ENCODE data around the gene UCN. TPM values are rescaled to one million over a fixed set of nuclear protein-coding genes. Genes with fewer than 3 reads are reported as not detected.

Gene UCN
- total RNA-seq, 1 experiment from 2014 or later, result 0.32 TPM

- peaks cover 5% of the 10 kb centered on the region; the same call in 1 of the 2 replicates for H3K4me1 ChIP-seq
- peak overlapping the region; percentile 46 for H3K4me3 ChIP-seq
- peaks cover 35% of the 10 kb centered on the region for H3K27me3 ChIP-seq
Observed at GRCh38 chr2:27264253-27264752, 43.9 kb downstream of the UCN start.

GRCh38 chr2:27263287-27264252 lies 44.7 kb downstream of the UCN start:
- no peak overlapping the region for H3K27ac ChIP-seq
- peak in 1 of 2 experiments; percentile 31 for DNase-seq
- H3K27me3 ChIP-seq, result peaks cover 35% of the 10 kb centered on the region
- H3K4me3 ChIP-seq, result peak overlapping the region; percentile 69
- peaks cover 5% of the 10 kb centered on the region; the same call in 1 of the 2 replicates for H3K4me1 ChIP-seq
- no peaks in the 10 kb centered on the region for H3K36me3 ChIP-seq
- no peaks in the 10 kb centered on the region for H3K9me3 ChIP-seq (replicated peaks)

More at GRCh38 chr2:27264253-27264752, 43.9 kb downstream of the UCN start:
- Histone ChIP-seq H3K27ac (no peak overlapping the region), H3K36me3 (no peaks in the 10 kb centered on the region), H3K9me3 (replicated peaks) (no peaks in the 10 kb centered on the region)
- no peak for DNase-seq

DNA sequence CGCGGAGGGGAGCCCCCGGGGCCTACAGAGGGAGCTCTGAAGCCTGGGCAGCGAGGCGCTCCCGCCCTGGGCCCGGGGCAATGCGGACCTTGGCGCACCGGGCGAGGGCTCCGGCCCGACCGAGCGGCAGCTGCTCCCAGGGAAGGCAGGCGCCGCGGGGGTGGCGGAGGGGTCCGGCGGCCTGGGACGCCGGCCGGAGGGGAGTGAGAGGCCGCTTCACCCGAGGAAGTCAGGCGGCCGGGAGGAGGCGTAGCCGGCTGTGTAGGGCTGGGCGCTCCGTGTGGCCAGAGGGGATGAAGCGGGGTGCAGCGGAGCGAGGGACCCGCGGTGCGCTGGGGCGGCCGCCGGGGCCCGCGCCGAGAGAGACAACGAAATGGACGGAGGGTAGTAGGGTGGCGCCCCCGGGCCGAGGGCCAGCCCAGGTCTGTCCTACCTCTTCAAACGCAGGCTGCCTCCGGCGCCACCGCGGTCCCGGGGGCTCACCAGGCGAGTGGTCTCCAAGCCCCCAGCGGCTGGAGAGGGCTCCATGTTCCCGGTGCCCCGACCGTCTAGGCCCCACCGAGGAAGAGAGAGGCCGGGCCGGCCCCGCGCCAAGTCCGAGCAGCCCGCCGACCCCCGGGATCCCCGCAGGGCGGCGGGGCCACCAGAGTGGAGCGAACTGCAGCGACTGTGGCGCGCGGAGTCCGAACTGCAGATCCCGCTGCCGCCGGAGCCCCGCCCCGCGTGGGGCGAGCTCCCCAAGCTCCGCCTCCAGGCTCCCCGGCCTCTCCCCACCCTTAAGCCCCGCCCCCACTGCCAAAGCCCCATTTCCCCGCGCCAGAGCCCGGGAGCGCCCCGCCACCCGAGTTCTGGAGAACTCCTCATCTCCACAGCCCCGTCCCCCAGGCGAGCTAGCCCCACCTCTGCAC lies 45.6 kb downstream of the UCN start, which contains the start of gene SLC30A3:
Gene SLC30A3 (minus strand): TSS at position 669 of the 908 bp plus-strand sequence. CDS start 141 bp downstream, at position 528.
- Histone ChIP-seq H3K27ac (no peak within 1 kb of the TSS), H3K9me3 (replicated peaks) (no peaks in the 10 kb centered on the region), H3K4me1 (peaks cover 5% of the 10 kb centered on the region; the same call in 1 of the 2 replicates), H3K36me3 (no peaks in the 10 kb centered on the region), H3K4me3 (peak within 1 kb of the TSS; percentile 69), H3K27me3 (peaks cover 35% of the 10 kb centered on the region)
- peak; percentile 85 to 91 for DNase-seq

- Histone ChIP-seq H3K36me3 (no peaks in the 10 kb centered on the region), H3K9me3 (replicated peaks) (no peaks in the 10 kb centered on the region), H3K4me3 (peak overlapping the region; percentile 69), H3K4me1 (peaks cover 5% of the 10 kb centered on the region; the same call in 1 of the 2 replicates), H3K27ac (no peak overlapping the region), H3K27me3 (peaks cover 35% of the 10 kb centered on the region)
- DNase-seq, result no peak
Observed at GRCh38 chr2:27261926-27262298, 46.3 kb downstream of the UCN start.

DNA sequence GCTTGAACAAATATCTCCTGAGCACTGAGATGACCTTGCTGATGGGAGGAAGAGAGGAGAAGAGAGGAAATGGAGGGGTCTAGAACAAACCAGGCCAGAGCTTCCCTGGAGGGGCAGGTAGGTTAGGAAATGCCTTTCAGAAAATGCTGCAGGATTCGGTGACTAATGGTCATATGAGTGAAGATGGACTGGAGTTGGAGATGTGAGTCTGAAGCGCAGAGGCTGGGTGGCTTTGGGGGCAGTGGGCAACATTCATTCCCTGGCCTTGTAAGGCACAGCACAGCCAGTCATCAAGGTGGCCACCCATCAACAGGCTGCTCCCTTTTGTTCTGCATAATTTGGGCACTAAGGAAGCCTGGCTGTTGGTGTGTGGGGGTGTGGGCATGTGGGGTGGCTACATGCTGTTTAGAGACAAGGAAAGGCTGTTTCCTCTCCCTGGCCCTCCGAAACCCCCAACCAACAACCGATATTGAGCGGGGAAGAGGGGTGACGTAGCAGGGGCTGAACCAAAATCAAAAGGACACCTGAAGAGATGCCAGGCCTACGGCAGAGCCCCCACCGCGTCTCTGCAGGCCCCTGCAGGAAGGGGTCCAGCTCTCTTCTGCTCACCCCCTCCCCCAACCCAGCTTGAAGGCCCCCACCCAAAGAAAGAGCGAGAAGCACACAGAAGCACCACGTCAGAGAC lies 46.9 kb downstream of the UCN start:
- H3K4me3 ChIP-seq, result peak overlapping the region; percentile 69
- H3K27me3 ChIP-seq, result peaks cover 35% of the 10 kb centered on the region

DNA sequence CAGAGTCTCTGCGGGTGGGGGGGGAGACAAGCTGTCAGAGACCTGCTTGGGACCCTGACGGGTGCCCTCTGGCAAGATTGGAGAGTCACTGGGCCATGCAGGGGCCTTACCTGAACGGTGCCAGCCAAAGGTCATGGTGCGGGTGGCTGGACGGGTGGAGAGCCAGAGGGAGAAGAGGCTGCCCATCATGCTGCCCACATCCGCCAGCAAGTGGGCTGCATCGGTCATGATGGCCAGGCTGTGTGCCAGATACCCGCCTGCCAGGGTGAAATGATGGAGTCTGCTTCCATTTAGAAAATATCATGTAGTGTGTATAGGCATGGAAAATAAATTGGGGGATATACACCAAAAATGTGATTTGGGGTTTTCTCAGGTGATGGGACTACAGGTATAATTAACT lies 50.2 kb downstream of the UCN start:
- Histone ChIP-seq H3K27me3 (peaks cover 12% of the 10 kb centered on the region), H3K4me1 (no peaks in the 10 kb centered on the region), H3K4me3 (no peak overlapping the region), H3K9me3 (replicated peaks) (no peaks in the 10 kb centered on the region), H3K36me3 (no peaks in the 10 kb centered on the region), H3K27ac (no peak overlapping the region)
- DNase-seq, result no peak

More for the DNA sequence above, 46.9 kb downstream of the UCN start:
- Histone ChIP-seq H3K4me1 (peaks cover 5% of the 10 kb centered on the region; the same call in 1 of the 2 replicates), H3K27ac (no peak overlapping the region), H3K9me3 (replicated peaks) (no peaks in the 10 kb centered on the region), H3K36me3 (no peaks in the 10 kb centered on the region)
- DNase-seq, result no peak

Other genes starting within 250 kb of the UCN start
- 349 and 357 TPM in 2 replicates for gene OST4, start 236.8 kb downstream of the UCN start, total RNA-seq (2014; rRNA removed; shearing (Covaris generic))
- gene EMILIN1, start 229.8 kb downstream of the UCN start, total RNA-seq (2014; rRNA removed; shearing (Covaris generic)), result 80.5 and 87.7 TPM in 2 replicates
- 0.30 and 0.63 TPM in 2 replicates for gene KHK, start 221.7 kb downstream of the UCN start, total RNA-seq (2014; rRNA removed; shearing (Covaris generic))
- gene CGREF1, start 189.3 kb downstream of the UCN start, total RNA-seq (2014; rRNA removed; shearing (Covaris generic)), result 0.08 TPM in 1 of 2 replicates, not detected in the other
- gene ABHD1, start 184.6 kb downstream of the UCN start, total RNA-seq (2014; rRNA removed; shearing (Covaris generic)), result not detected in 2 replicates
- gene PREB, start 173.8 kb downstream of the UCN start, total RNA-seq (2014; rRNA removed; shearing (Covaris generic)), result 62.3 and 64.8 TPM in 2 replicates
- not detected in 2 replicates for gene PRR30, start 169.0 kb downstream of the UCN start, total RNA-seq (2014; rRNA removed; shearing (Covaris generic))
- not detected in 2 replicates for gene TCF23, start 159.4 kb downstream of the UCN start, total RNA-seq (2014; rRNA removed; shearing (Covaris generic))
- gene ATRAID, start 96.4 kb downstream of the UCN start, total RNA-seq (2014; rRNA removed; shearing (Covaris generic)), result 172 and 182 TPM in 2 replicates
- gene SLC5A6, start 96.2 kb downstream of the UCN start, total RNA-seq (2014; rRNA removed; shearing (Covaris generic)), result 74.3 and 95.9 TPM in 2 replicates
- gene CAD, start 91.1 kb downstream of the UCN start, total RNA-seq (2014; rRNA removed; shearing (Covaris generic)), result 57.8 and 61.4 TPM in 2 replicates
- gene SLC30A3, start 45.4 kb downstream of the UCN start, total RNA-seq (2014; rRNA removed; shearing (Covaris generic)), result 4.4 and 4.9 TPM in 2 replicates
- gene DNAJC5G, start 33.0 kb downstream of the UCN start, total RNA-seq (2014; rRNA removed; shearing (Covaris generic)), result not detected in 2 replicates
- gene TRIM54, start 26.0 kb downstream of the UCN start, total RNA-seq (2014; rRNA removed; shearing (Covaris generic)), result 0.23 and 0.34 TPM in 2 replicates
- 74.2 and 76.6 TPM in 2 replicates for gene MPV17, start 14.7 kb upstream of the UCN start, total RNA-seq (2014; rRNA removed; shearing (Covaris generic))
- gene GTF3C2, start 48.3 kb upstream of the UCN start, total RNA-seq (2014; rRNA removed; shearing (Covaris generic)), result 86.8 and 89.4 TPM in 2 replicates
- gene EIF2B4, start 61.9 kb upstream of the UCN start, total RNA-seq (2014; rRNA removed; shearing (Covaris generic)), result 50.9 and 59.5 TPM in 2 replicates
- gene SNX17, start 62.2 kb upstream of the UCN start, total RNA-seq (2014; rRNA removed; shearing (Covaris generic)), result 117 and 120 TPM in 2 replicates
- 13.8 and 14.2 TPM in 2 replicates for gene ZNF513, start 72.3 kb upstream of the UCN start, total RNA-seq (2014; rRNA removed; shearing (Covaris generic))
- gene PPM1G, start 101.1 kb upstream of the UCN start, total RNA-seq (2014; rRNA removed; shearing (Covaris generic)), result 160 and 163 TPM in 2 replicates
- gene NRBP1, start 120.2 kb upstream of the UCN start, total RNA-seq (2014; rRNA removed; shearing (Covaris generic)), result 153 and 156 TPM in 2 replicates
- 0.24 and 1.2 TPM in 2 replicates for gene KRTCAP3, start 133.9 kb upstream of the UCN start, total RNA-seq (2014; rRNA removed; shearing (Covaris generic))
- gene IFT172, start 181.3 kb upstream of the UCN start, total RNA-seq (2014; rRNA removed; shearing (Covaris generic)), result 8.8 and 11.3 TPM in 2 replicates
- 0.91 and 1.3 TPM in 2 replicates for gene FNDC4, start 186.8 kb upstream of the UCN start, total RNA-seq (2014; rRNA removed; shearing (Covaris generic))
- gene GCKR, start 188.4 kb upstream of the UCN start, total RNA-seq (2014; rRNA removed; shearing (Covaris generic)), result not detected in 2 replicates

Data from SJCRH30 (cell line).